ENCODE measurements around the gene DOCK2.

GRCh38 chr5:169758886-169759285, 121.8 kb downstream of the DOCK2 start:
- TF ChIP-seq, protein P1, sequence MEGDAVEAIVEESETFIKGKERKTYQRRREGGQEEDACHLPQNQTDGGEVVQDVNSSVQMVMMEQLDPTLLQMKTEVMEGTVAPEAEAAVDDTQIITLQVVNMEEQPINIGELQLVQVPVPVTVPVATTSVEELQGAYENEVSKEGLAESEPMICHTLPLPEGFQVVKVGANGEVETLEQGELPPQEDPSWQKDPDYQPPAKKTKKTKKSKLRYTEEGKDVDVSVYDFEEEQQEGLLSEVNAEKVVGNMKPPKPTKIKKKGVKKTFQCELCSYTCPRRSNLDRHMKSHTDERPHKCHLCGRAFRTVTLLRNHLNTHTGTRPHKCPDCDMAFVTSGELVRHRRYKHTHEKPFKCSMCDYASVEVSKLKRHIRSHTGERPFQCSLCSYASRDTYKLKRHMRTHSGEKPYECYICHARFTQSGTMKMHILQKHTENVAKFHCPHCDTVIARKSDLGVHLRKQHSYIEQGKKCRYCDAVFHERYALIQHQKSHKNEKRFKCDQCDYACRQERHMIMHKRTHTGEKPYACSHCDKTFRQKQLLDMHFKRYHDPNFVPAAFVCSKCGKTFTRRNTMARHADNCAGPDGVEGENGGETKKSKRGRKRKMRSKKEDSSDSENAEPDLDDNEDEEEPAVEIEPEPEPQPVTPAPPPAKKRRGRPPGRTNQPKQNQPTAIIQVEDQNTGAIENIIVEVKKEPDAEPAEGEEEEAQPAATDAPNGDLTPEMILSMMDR (conservative IDR thresholded peaks at IDR 0.05; ENCODE audit: low read length): no peak
- no peak for TF ChIP-seq EZH2phosphoT487 (IDR thresholded peaks at IDR 0.05; ENCODE audit: borderline replicate concordance)

All from Loucy (cell line).